PFSK-1 (cell line): ENCODE measurements around the gene CHRM1.

ENCODE experiments used
- FOXP2 ChIP-seq: optimal IDR thresholded peaks from 2 replicates; pipeline ENCODE3; 2011; ENCODE audit warnings: borderline replicate concordance, control low read depth, inconsistent platforms; ENCODE audit not compliant: insufficient read depth; ENCODE audit errors: extremely low read length, extremely low read depth
- POLR2AphosphoS5 ChIP-seq: IDR thresholded peaks from 2 replicates; pipeline ENCODE4 v1.6.1; 2012; ENCODE audit warnings: low read depth, mild to moderate bottlenecking, control low read depth, low read length, moderate library complexity
- REST ChIP-seq, 2 experiments: IDR thresholded peaks; 2 replicates each; pipeline versions ENCODE4 v1.6.1 to v1.8.0; 2011 to 2012; ENCODE audit warnings: low read depth in 2 of 2, low read length in 2 of 2, control low read depth in 1 of 2, inconsistent platforms in 1 of 2, mild to moderate bottlenecking in 1 of 2, moderate library complexity in 1 of 2; ENCODE audit not compliant: insufficient read depth in 1 of 2
- SIN3A ChIP-seq: IDR thresholded peaks from 2 replicates; pipeline ENCODE4 v1.6.1; 2012; ENCODE audit warnings: mild to moderate bottlenecking, low read length, moderate library complexity, borderline replicate concordance; ENCODE audit not compliant: insufficient read depth
- TAF1 ChIP-seq: IDR thresholded peaks from 2 replicates; pipeline ENCODE4 v1.6.1; 2012; ENCODE audit warnings: low read length, control low read depth, borderline replicate concordance; ENCODE audit not compliant: insufficient read depth

The CHRM1 gene

DNA sequence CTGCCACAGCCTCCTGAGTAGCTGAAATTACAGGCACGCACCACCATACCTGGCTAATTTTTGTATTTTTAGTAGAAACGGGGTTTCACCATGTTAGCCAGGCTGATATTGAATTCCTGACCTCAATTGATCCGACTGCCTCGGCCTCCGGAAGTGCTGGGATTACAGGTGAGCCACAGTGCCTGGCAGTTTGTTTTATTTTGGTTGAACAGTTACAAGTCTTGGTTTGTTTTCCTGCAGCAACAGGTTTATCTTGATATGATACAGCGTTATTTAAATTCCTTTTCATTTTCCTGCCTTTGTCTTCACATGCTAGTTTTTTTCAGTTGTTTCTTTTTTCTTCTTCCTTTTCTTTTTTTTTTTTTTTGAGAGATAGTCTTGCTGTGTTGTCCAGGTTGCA, 44.5 kb downstream of the CHRM1 start:
- TF ChIP-seq POLR2AphosphoS5 (no peak), SIN3A (no peak), REST (IDR thresholded peaks at IDR 0.05; ENCODE audit: insufficient read depth in 1 of 2, low read depth in 2 of 2, low read length in 2 of 2) (no peak), TAF1 (no peak), FOXP2 (no peak)

- no peak for TF ChIP-seq POLR2AphosphoS5
- no peak for TF ChIP-seq FOXP2
- no peak for TF ChIP-seq SIN3A
- no peak for TF ChIP-seq TAF1
- TF ChIP-seq REST (IDR thresholded peaks at IDR 0.05; ENCODE audit: insufficient read depth in 1 of 2, low read depth in 2 of 2, low read length in 2 of 2), result no peak
These were observed 45.3 kb downstream of the CHRM1 start for GRCh38 chr11:62875698-62876478.

DNA sequence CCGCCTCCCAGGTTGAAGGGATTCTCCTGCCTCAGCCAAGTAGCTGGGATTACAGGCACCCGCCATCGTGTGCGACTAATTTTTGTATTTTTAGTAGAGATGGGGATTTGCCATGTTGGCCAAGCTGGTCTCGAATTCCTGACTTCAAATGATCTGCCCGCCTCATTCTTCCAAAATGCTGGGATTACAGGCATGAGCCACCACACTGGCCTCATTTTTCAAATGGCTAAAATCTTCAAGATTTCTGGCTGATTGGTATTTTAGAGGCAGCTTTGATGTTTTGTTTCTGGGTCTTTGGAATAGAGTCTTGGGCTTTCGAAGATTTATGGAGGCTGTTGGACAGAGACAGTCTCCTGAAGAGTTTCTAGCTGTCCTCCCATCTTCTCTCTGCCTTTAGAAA, 46.3 kb downstream of the CHRM1 start:
- no peak for TF ChIP-seq REST (IDR thresholded peaks at IDR 0.05; ENCODE audit: insufficient read depth in 1 of 2, low read depth in 2 of 2, low read length in 2 of 2)
- TF ChIP-seq SIN3A, result no peak
- no peak for TF ChIP-seq TAF1
- no peak for TF ChIP-seq POLR2AphosphoS5
- TF ChIP-seq FOXP2, result no peak

GRCh38 chr11:62865635-62866034, 55.5 kb downstream of the CHRM1 start:
- no peak for TF ChIP-seq SIN3A
- no peak for TF ChIP-seq REST (IDR thresholded peaks at IDR 0.05; ENCODE audit: insufficient read depth in 1 of 2, low read depth in 2 of 2, low read length in 2 of 2)
- no peak for TF ChIP-seq FOXP2
- no peak for TF ChIP-seq TAF1
